Measurements from ENCODE around the gene PAN3.
"Not testable (repeated sequence)": the region's sequence is repeated elsewhere in the genome, so short reads cannot be mapped to it uniquely, and the experiment has no call there.

The PAN3 gene

GRCh38 chr13:28138012-28138755 is at the start of gene PAN3:
PAN3 (plus strand) TSS chr13:28138545; CDS start chr13:28138658, 113 bp downstream.
- peak; percentile 72 for DNase-seq (ENCODE audit: low read depth)

- DNase-seq (ENCODE audit: low read depth): no peak
Measured at GRCh38 chr13:28089065-28089464, 49.3 kb upstream of the PAN3 start.

DNA sequence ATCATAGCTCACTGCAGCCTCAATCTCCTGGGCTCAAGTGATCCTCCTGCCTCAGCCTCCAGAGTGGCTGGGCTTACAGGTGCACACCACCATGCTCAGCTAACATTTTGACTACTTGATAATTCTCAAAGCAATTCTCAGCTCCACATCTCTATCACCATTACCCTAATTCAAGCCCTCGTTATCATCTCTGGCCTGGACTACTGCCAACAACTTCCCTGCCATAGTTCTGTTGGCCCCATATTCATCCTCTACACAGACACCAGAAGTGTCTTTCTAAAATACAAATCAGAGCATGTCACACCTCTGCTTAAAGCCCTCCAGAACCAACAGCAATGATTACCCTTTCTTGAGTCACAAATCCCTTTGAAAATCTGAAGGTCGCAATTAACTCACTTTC is 45.9 kb upstream of the PAN3 start:
- no peak for DNase-seq (ENCODE audit: low read depth)

DNA sequence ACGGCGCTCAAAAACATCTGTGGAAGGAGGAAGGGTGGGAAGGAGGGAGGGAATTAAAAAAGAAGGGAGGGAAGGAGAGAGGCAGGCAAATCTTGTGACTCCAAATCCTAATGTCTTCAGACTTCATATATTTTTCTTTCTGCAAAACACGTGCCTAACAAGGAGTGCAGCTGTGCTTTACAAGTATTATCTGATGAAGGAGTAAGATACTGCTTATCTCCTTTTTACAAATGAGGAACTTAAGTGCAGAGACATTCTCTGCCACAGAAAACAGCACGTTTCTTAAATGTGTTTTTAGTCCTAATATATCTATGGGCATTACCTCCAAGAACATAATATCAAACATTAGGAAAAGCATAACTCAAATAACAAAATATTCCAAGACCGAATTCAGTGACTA is 44.5 kb upstream of the PAN3 start:
- no peak for DNase-seq (ENCODE audit: low read depth)

GRCh38 chr13:28094306-28094705 is 44.0 kb upstream of the PAN3 start:
- no peak for DNase-seq (ENCODE audit: low read depth)

DNA sequence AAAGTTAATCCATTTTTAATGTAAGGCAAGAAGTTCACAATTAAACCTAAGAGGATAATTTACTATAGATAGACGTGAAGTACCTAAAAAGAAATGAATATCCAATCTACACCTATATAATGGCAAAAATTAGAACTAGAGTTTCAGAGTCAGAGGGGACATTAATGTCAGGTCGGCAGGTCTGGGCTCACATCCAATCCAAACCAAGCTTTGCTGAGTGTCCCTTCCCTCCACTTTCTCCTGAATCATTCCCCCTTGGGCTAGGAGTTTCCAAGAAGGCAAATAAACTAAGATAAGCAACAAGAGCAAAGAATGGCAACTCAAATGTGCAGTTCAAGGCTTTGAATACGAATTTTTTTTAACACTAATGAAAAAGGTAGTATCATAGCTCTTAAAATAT is 40.8 kb upstream of the PAN3 start:
- DNase-seq (ENCODE audit: low read depth): no peak

DNA sequence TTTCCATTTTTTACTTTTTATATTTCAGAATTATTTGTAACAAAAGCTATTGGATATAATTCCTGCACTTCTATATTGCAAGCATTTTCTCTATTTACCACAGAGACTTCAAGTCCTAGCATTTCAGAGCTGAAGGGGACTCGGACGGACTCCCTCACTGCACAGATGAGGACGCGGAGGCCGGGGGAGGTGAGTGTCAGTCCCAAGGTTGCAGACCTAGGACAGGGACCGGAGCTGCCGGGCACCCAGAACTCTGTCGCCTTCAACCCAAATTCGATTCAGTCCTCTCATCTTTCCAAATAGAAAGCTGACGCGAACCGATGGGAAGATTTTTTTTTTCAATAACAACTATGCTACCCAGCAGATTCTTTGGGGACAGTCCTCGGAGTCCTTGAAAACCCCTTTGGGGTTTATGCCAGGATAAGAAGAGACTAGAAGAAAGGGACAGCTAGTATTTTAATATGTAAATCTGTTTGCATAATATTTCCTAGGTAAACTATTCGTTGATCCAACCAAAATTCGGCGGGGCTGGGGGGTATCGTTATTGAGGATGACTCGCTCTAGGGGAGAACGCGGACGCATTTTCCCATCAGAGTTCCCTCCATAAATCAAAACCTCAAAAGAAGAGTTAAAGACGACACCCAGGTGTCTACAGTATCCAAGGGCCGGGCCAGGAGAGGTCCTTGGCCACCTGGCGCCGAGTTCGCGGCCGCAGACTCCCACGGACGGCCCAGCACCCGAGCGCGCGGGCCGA is 38.8 kb upstream of the PAN3 start:
- no peak for DNase-seq (ENCODE audit: low read depth)

DNA sequence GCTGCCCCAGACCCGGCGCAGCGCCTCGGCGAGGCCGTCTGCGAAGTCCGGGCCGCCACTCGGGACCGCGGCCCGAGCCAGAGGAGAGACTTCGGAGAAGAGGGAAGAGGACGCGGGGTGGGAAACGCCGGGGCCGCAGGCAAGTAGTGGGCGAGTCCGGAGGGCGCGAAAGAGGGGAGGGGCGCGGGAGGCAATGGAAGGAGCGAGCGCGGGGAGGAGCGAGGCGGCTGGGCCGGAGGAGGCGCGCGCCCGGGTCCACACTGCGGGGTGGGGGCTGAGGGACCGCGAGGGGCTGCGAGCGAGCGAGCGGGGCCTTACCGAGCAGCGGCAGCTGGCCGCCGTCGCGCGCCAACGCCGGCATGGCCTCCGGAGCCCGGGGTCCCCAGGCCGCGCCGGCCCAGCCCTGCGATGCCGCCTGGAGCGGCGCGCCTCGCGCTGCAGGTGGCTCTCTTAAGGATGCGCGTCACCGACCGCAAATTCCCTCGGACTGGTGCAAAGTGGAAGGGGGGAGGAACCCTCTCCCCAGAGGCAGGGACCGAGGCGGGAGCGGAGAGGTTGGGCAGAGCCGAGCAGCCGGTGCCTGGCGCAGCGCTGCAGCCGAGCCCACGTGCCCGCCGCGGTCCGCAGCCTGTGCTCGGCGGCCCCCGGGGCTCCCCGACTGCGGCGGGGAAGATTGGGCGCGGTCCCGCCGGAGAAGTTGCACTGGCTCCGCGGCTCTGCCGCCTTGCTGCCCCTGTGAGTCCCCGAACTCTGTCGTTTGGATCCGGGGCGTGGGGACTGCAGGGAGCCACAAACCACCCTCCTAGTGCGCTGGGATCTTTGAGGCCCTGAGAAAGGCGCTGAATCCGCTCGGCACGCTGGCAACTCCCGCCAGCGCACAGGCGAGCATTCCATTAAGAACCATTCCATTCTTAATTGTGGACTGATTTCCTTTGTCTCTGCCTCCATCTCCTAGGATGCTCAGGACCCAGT is 37.9 kb upstream of the PAN3 start, which contains the start of gene FLT3:
Gene FLT3 (minus strand): TSS at position 427 of the 972 bp plus-strand sequence. CDS start 66 bp downstream, at position 361.
- no peak for DNase-seq (ENCODE audit: low read depth)

- not testable (repeated sequence) for DNase-seq (ENCODE audit: low read depth)
Measured at GRCh38 chr13:28101886-28102285, 36.5 kb upstream of the PAN3 start.

DNA sequence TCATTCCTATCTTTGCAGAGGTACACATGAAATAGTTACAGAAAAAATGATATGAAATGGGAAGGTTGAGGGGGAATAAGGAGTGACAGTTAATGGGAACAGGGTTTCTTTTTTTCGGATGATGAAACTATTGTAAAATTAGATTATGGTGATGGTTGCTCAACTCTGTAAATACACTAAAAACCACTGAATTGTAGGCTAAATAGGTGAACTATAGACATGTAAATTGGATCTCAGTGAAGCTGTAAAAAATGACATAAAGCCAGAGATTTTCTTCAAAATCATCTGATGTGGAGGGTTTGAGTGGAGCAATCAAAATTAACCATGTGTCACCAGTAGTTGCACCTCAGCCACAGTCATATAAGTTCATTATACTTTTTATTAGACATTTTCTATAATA is 31.4 kb upstream of the PAN3 start:
- no peak for DNase-seq (ENCODE audit: low read depth)

GRCh38 chr13:28110414-28110813 is 27.9 kb upstream of the PAN3 start:
- no peak for DNase-seq (ENCODE audit: low read depth)

DNA sequence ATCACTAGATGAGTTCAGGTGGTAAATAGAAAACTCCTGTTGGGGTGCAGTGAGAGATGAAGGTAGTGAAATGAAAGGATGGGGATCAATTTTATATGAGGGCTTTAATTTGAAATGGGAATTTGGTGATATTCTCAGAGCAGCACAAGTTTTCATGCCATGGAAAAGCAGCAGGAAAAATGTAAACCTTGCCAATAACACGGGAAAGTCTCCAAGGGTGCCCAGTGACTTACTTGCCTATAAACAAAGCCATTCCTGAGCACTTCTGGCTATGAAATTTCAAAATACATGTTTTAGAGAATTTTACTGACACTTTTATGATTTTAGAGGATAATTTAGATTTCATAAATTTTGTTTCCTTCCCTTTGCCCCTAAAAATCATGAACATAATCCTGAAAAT is 21.6 kb upstream of the PAN3 start:
- DNase-seq (ENCODE audit: low read depth): no peak

DNA sequence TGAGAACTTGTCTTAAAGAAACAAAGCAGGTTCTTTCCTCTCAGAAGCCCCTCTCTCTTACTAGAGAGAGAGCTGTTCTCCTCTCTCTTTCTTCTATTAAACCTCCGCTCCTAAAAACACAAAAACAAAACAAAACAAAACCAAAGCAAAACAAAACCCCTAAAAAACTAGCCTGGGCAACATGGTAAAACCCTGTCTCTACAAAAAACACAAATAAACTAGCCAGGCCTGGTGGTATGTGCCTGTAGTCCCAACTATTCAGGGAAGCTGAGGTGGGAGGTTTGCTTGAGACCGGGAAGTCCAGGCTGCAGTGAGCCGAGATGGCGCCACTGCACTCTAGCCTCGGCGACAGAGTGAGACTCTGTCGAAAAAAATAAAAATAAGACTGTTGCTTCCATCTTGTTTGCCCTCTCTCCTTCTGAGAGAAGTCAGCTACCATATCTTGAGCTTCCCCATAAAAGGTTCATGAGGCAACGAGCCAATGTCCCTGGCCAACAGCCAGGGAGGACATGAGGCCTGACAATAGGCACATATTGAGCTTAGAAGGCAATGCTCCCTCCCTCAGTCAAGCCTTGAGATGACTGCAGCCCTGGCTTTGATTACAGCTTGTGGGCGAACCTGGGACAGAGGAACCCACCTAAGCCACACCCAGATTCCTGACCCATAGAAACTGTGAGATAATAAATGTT is 20.5 kb upstream of the PAN3 start:
- no peak for DNase-seq (ENCODE audit: low read depth)

- DNase-seq (ENCODE audit: low read depth): no peak
Measured at GRCh38 chr13:28120317-28120716, 18.0 kb upstream of the PAN3 start.

GRCh38 chr13:28121224-28121623 is 17.1 kb upstream of the PAN3 start:
- no peak for DNase-seq (ENCODE audit: low read depth)

GRCh38 chr13:28128030-28128429 is 10.3 kb upstream of the PAN3 start:
- DNase-seq (ENCODE audit: low read depth): no peak

DNA sequence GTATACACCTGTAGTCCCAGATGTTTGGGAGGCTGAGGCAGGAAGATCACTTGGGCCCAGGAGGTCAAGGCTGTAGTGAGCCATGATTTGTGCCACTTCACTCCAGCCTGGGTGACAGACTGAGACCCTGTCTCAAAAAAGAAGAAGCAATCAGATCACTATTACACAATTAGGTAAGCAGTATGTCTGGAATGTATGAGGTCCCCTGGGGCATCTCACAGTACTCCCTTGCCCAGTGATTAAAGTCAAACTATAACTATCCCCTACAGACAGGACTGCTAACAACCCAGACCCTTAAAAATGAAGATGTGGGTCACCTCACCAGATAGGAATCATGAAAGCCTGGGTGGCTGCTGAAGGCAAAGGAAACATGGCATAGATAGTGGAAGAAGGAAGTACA is 9.4 kb upstream of the PAN3 start:
- DNase-seq (ENCODE audit: low read depth): no peak

GRCh38 chr13:28129911-28130693 is 8.2 kb upstream of the PAN3 start:
- no peak for DNase-seq (ENCODE audit: low read depth)

- no peak for DNase-seq (ENCODE audit: low read depth)
Measured at GRCh38 chr13:28131646-28132045, 6.7 kb upstream of the PAN3 start.

DNA sequence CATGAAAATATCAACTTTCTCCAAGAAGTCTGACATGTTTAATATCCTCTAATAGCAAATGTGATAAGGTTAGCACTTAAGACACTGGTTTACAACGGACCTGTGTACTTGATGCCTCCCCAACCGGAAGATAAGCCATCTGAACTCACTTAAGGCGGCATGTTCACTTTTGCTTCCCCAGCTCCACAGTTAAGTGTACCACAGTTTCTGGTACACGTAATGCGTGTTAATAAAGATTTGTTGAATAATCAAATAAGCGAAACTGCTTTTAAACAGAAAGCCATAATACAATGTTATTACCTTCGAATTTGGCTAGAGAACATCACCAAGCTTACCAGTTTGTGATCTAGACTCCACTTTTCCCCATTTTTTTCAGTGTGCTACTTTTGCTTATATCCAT is 1.4 kb upstream of the PAN3 start:
- DNase-seq (ENCODE audit: low read depth): no peak

DNA sequence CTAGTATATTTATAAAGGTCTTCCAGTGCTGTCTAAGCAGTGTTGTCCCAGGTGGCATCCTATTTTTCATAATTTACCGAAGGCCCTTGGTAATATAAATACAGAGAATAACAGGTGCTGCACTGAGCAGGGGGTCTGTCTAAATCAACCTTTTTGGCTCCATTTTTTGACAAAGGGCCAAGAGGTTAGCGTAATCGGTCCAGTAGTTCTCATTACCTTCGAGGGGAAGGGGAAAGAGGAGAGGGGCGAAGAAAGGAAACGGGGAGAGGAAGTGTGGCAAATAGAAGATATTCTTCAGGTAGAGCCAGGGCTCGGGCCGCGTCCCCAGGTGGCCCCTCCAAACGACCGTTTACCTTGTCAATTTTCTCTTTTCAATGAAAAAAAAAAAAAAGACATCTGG is 749 bp upstream of the PAN3 start:
- no peak for DNase-seq (ENCODE audit: low read depth)

Data from HS-27A (cell line).